Left lung (tissue), 10 donors: Measurements from ENCODE around the gene AMIGO2. TPM values are rescaled to one million over a fixed set of nuclear protein-coding genes. Genes with fewer than 3 reads are reported as not detected.

ENCODE experiments used
- ATAC-seq: fragments of 200-7000 bp; cut with Tn5 transposase; one replicate; pipeline ENCODE4 v1.9.1; 2020; ENCODE audit warnings: moderate library complexity
- DNase-seq, 4 donors: peaks; one replicate each; pipeline ENCODE4 v3.0.0-alpha.2; 2013 to 2020
- H3K27ac ChIP-seq, 2 donors: fragments of 200-600 bp; sonication (generic) in 1 of 2; one replicate each; pipeline versions ENCODE4 v1.5.0 to v1.8.0; 2020 to 2021
- H3K27me3 ChIP-seq, 2 donors: fragments of 200-600 bp; sonication (generic) in 1 of 2; one replicate each; pipeline versions ENCODE4 v1.5.0 to v1.8.0; 2020 to 2021
- H3K36me3 ChIP-seq, 2 donors: fragments of 200-600 bp; sonication (generic) in 1 of 2; one replicate each; pipeline versions ENCODE4 v1.5.0 to v1.8.0; 2020 to 2021
- H3K4me1 ChIP-seq, 2 donors: fragments of 200-600 bp; one replicate each; pipeline ENCODE4 v1.8.0; 2021
- H3K4me3 ChIP-seq, 2 donors: fragments of 200-600 bp; sonication (generic) in 1 of 2; one replicate each; pipeline versions ENCODE4 v1.5.0 to v1.8.0; 2020 to 2021; ENCODE audit warnings: mild to moderate bottlenecking in 1 of 2
- H3K9me3 ChIP-seq, 2 donors: fragments of 200-600 bp; sonication (generic) in 1 of 2; one replicate each; pipeline versions ENCODE4 v1.5.0 to v1.8.0; 2020 to 2021
- intact Hi-C, 2 donors: fragments of 100-400 bp; cut with DNase I; formaldehyde crosslinking; loops; one replicate each; pipeline versions ENCODE4 v1.11.2 to v1.14.2; 2022
- polyA plus RNA-seq, 6 donors: library from polyadenylated mRNA; unstranded; fragments of 120-200 nt; gene quantifications; one replicate each; pipeline ENCODE4 v1.2.1, GENCODE V29; 2013; ENCODE audit not compliant: insufficient read length in 6 of 6
- total RNA-seq, 2 donors: library from RNA; stranded (reverse); fragmentation: NEBNext Ultra II Directional; extraction: Animal tissue kit (Norgen Biotek cat#: 25700); gene quantifications; one replicate each; pipeline ENCODE4 v1.2.1, GENCODE V29; 2021
- TF ChIP-seq, protein P1 (sequence below), 2 donors: fragments of 200-600 bp; sonication (generic) in 1 of 2; IDR thresholded peaks; one replicate each; pipeline versions ENCODE4 v1.5.0 to v1.8.0; 2021; ENCODE audit warnings: antibody characterized with exemption in 2 of 2
- donor health status: DM: no; HTN: yes; CAD: no.
- donor health status: DM: no; HTN: no; CAD: no.

Gene AMIGO2
- total and polyA plus RNA-seq, 8 donors, result 2.4 to 17.6 (median 3.1) TPM

- H3K27ac ChIP-seq, result no peak overlapping the region
- DNase-seq, result no peak
- peaks cover 2 to 15% of the 10 kb centered on the region in 2 donors for H3K4me1 ChIP-seq
- H3K4me3 ChIP-seq, result no peak overlapping the region
- ATAC-seq, result no peak
- no peaks in the 10 kb centered on the region for H3K9me3 ChIP-seq
- intact Hi-C loops, result no loop called here
- TF ChIP-seq, protein P1, sequence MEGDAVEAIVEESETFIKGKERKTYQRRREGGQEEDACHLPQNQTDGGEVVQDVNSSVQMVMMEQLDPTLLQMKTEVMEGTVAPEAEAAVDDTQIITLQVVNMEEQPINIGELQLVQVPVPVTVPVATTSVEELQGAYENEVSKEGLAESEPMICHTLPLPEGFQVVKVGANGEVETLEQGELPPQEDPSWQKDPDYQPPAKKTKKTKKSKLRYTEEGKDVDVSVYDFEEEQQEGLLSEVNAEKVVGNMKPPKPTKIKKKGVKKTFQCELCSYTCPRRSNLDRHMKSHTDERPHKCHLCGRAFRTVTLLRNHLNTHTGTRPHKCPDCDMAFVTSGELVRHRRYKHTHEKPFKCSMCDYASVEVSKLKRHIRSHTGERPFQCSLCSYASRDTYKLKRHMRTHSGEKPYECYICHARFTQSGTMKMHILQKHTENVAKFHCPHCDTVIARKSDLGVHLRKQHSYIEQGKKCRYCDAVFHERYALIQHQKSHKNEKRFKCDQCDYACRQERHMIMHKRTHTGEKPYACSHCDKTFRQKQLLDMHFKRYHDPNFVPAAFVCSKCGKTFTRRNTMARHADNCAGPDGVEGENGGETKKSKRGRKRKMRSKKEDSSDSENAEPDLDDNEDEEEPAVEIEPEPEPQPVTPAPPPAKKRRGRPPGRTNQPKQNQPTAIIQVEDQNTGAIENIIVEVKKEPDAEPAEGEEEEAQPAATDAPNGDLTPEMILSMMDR (IDR thresholded peaks at IDR 0.05), result no peak
- H3K36me3 ChIP-seq, result no peaks in the 10 kb centered on the region
- H3K27me3 ChIP-seq, result no peaks in the 10 kb centered on the region
These were observed 19.9 kb upstream of the AMIGO2 start for GRCh38 chr12:47099610-47100009.

GRCh38 chr12:47098099-47098498 is 18.3 kb upstream of the AMIGO2 start:
- H3K27me3 ChIP-seq, result no peaks in the 10 kb centered on the region
- no peaks in the 10 kb centered on the region for H3K9me3 ChIP-seq
- H3K4me3 ChIP-seq, result no peak overlapping the region
- peaks cover 2 to 15% of the 10 kb centered on the region in 2 donors for H3K4me1 ChIP-seq
- intact Hi-C loops, result no loop called here
- no peak overlapping the region for H3K27ac ChIP-seq
- TF ChIP-seq, protein P1 (IDR thresholded peaks at IDR 0.05), result no peak
- no peaks in the 10 kb centered on the region for H3K36me3 ChIP-seq
- DNase-seq (no peak), ATAC-seq (no peak)

- Histone ChIP-seq H3K27me3 (no peaks in the 10 kb centered on the region), H3K4me1 (peaks cover 2 to 15% of the 10 kb centered on the region in 2 donors), H3K27ac (peak overlapping the region in 1 of 2 donors; percentile 45), H3K36me3 (no peaks in the 10 kb centered on the region), H3K9me3 (no peaks in the 10 kb centered on the region), H3K4me3 (no peak overlapping the region)
- ATAC-seq (peak; percentile 38), DNase-seq (no peak)
- intact Hi-C loops, result no loop called here
- TF ChIP-seq, protein P1 (IDR thresholded peaks at IDR 0.05), result no peak
These were observed 17.6 kb upstream of the AMIGO2 start for GRCh38 chr12:47097276-47097896.

GRCh38 chr12:47095446-47096236 is 15.9 kb upstream of the AMIGO2 start:
- Histone ChIP-seq H3K9me3 (no peaks in the 10 kb centered on the region), H3K4me3 (no peak overlapping the region), H3K27ac (no peak overlapping the region), H3K4me1 (peaks cover 2 to 15% of the 10 kb centered on the region in 2 donors), H3K27me3 (no peaks in the 10 kb centered on the region), H3K36me3 (no peaks in the 10 kb centered on the region)
- TF ChIP-seq, protein P1 (IDR thresholded peaks at IDR 0.05), result no peak
- ATAC-seq, result peak; percentile 74
- intact Hi-C loops, result no loop called here
- DNase-seq, result no peak

DNA sequence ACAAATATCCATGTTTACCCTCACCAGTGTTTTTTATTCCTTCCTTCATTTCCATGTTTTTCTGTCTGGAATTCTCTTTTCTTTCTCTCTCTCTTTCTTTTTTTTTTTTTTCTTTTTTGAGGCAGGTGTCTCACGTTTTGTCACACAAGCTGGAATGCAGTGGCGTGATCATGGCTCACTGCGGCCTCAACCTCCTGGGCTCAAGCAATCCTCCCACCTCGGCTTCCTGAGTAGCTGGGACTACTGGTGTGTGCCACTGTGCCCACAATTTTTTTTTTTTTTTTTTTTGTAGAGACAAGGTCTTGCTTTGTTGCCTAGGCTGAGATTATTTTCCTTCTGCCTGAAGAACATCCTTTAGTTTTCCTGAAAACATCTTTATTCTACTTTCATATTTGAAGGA is 15.0 kb upstream of the AMIGO2 start:
- no peak for ATAC-seq
- Histone ChIP-seq H3K27ac (no peak overlapping the region), H3K4me3 (no peak overlapping the region), H3K27me3 (no peaks in the 10 kb centered on the region), H3K36me3 (no peaks in the 10 kb centered on the region), H3K9me3 (no peaks in the 10 kb centered on the region), H3K4me1 (peaks cover 2 to 15% of the 10 kb centered on the region in 2 donors)
- intact Hi-C loops, result no loop called here
- DNase-seq, result no peak
- TF ChIP-seq, protein P1 (IDR thresholded peaks at IDR 0.05), result no peak
